ENCODE data around the gene TRIL.

Gene TRIL

DNA sequence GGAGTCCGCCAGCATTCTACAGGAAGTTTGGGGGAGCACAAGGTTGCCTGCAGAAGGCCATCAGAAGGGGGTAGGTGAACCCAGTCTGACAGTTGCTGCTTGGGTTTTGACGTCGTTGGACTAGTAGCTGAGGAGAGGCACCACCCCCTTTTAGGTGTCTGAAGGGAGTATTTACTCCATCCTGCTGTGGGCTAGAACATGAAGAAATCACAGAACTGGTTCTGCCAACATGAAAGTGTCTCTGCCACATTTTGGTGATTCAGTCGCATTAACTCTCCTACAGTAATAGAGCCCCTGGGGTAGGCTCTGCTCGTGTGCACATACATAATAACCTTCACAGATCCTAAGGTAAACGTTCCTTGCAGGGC lies 834 bp upstream of the TRIL start:
- TF ChIP-seq, protein P1, sequence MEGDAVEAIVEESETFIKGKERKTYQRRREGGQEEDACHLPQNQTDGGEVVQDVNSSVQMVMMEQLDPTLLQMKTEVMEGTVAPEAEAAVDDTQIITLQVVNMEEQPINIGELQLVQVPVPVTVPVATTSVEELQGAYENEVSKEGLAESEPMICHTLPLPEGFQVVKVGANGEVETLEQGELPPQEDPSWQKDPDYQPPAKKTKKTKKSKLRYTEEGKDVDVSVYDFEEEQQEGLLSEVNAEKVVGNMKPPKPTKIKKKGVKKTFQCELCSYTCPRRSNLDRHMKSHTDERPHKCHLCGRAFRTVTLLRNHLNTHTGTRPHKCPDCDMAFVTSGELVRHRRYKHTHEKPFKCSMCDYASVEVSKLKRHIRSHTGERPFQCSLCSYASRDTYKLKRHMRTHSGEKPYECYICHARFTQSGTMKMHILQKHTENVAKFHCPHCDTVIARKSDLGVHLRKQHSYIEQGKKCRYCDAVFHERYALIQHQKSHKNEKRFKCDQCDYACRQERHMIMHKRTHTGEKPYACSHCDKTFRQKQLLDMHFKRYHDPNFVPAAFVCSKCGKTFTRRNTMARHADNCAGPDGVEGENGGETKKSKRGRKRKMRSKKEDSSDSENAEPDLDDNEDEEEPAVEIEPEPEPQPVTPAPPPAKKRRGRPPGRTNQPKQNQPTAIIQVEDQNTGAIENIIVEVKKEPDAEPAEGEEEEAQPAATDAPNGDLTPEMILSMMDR (IDR thresholded peaks at IDR 0.05; ENCODE audit: insufficient read depth, low read length, poor library complexity, severe bottlenecking): no peak
- Histone ChIP-seq H3K27me3 (replicated peaks; ENCODE audit: control insufficient read depth, insufficient read depth, low read length) (no peaks in the 10 kb centered on the region; the same call in 1 of the 2 replicates), H3K4me3 (replicated peaks; ENCODE audit: low read depth, low read length) (no peak overlapping the region), H3K36me3 (ENCODE audit: control insufficient read depth, insufficient read depth, low read length) (no peaks in the 10 kb centered on the region)
- no peak for DNase-seq (ENCODE audit: extremely low read depth, insufficient read length)

DNA sequence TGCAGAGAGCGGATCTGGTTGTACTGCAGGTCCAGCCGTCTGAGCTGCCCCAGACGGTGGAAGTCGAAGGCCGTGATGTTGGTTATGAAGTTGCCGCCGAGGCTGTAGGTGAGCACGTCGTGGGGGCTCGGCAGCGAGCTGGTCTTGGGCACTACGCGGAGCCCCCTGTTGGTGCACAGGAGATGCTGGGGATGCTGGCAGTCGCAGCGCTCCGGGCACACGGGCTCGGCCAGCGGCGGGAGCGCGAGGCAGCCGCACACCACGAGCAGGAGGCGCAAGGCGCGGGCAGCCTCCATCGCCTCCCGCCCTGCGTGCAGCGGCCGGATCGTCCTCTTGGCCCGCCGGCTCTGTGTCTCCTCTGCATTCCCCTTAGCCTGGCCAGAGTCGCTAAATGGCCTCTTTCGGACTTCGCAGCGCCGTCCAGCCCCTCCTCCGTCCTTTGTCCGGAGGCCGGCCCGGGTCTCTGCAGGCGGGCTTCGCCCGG lies 337 bp downstream of the TRIL start:
- Histone ChIP-seq H3K36me3 (ENCODE audit: control insufficient read depth, insufficient read depth, low read length) (no peaks in the 10 kb centered on the region), H3K4me3 (replicated peaks; ENCODE audit: low read depth, low read length) (no peak overlapping the region), H3K27me3 (replicated peaks; ENCODE audit: control insufficient read depth, insufficient read depth, low read length) (no peaks in the 10 kb centered on the region; the same call in 1 of the 2 replicates)
- TF ChIP-seq, protein P1 (IDR thresholded peaks at IDR 0.05; ENCODE audit: insufficient read depth, low read length, poor library complexity, severe bottlenecking): no peak
- peak; percentile 17 for DNase-seq (ENCODE audit: extremely low read depth, insufficient read length)

DNA sequence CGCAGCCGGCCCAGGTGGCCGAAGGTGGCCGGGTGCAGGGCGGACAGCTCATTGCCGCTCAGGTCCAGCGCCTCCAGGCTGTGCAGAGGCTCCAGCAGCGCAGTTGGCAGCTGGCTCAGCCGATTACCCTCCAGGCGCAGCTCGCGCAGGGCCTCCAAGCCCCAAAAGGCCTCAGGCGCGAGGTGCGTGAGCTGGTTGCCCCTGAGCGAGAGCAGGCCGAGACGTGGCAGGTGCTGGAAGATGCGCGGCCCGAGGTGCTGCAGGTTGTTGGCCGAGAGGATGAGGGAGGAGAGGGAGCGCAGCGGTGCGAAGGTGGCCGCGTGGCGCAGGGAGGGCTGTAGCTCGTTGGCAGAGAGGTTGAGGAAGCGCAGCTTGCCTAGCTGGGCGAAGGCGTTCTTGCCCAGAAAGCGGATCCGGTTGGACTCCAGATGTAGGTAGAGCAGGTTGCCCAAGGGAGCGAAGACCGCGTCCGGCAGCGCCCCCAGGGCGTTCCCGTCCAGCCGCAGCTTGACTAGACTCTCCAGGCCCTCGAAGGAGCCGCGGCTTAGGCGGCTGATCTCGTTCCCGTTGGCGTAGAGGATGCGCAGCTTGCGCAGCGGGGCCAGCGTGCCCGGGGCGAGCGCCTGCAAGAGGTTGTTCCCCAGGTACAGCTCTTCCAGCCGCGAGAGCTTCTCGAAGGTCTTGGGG lies 923 bp downstream of the TRIL start:
- DNase-seq (ENCODE audit: extremely low read depth, insufficient read length): peak; percentile 32
- Histone ChIP-seq H3K4me3 (replicated peaks; ENCODE audit: low read depth, low read length) (no peak overlapping the region), H3K27me3 (replicated peaks; ENCODE audit: control insufficient read depth, insufficient read depth, low read length) (no peaks in the 10 kb centered on the region; the same call in 1 of the 2 replicates), H3K36me3 (ENCODE audit: control insufficient read depth, insufficient read depth, low read length) (no peaks in the 10 kb centered on the region)
- TF ChIP-seq, protein P1 (IDR thresholded peaks at IDR 0.05; ENCODE audit: insufficient read depth, low read length, poor library complexity, severe bottlenecking): no peak

DNA sequence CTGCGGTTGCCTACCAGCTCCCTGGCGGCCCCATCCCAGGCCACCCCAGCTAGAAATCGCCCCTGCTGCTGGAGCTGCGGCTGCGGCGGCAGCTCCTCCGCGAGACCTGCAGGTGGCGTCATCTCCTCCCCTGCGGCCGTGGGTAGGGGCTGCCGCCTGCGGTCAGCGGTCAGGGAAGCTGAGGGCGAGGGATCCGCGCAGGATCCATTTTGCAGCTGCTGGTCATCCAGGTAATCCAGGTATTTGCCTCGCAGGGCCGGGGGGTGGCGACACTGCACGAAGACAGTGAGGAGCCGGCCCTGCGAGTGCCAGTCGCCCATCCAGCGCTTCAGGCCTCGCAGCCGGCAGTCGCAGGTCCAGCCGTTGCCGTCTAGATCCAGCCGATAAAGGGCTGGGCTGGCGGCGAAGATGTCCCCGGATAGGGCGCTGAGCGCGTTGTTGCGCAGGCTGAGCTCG lies 1.5 kb downstream of the TRIL start:
- Histone ChIP-seq H3K4me3 (replicated peaks; ENCODE audit: low read depth, low read length) (no peak overlapping the region), H3K36me3 (ENCODE audit: control insufficient read depth, insufficient read depth, low read length) (no peaks in the 10 kb centered on the region), H3K27me3 (replicated peaks; ENCODE audit: control insufficient read depth, insufficient read depth, low read length) (no peaks in the 10 kb centered on the region; the same call in 1 of the 2 replicates)
- no peak for DNase-seq (ENCODE audit: extremely low read depth, insufficient read length)
- TF ChIP-seq, protein P1 (IDR thresholded peaks at IDR 0.05; ENCODE audit: insufficient read depth, low read length, poor library complexity, severe bottlenecking): peak; percentile 3

DNA sequence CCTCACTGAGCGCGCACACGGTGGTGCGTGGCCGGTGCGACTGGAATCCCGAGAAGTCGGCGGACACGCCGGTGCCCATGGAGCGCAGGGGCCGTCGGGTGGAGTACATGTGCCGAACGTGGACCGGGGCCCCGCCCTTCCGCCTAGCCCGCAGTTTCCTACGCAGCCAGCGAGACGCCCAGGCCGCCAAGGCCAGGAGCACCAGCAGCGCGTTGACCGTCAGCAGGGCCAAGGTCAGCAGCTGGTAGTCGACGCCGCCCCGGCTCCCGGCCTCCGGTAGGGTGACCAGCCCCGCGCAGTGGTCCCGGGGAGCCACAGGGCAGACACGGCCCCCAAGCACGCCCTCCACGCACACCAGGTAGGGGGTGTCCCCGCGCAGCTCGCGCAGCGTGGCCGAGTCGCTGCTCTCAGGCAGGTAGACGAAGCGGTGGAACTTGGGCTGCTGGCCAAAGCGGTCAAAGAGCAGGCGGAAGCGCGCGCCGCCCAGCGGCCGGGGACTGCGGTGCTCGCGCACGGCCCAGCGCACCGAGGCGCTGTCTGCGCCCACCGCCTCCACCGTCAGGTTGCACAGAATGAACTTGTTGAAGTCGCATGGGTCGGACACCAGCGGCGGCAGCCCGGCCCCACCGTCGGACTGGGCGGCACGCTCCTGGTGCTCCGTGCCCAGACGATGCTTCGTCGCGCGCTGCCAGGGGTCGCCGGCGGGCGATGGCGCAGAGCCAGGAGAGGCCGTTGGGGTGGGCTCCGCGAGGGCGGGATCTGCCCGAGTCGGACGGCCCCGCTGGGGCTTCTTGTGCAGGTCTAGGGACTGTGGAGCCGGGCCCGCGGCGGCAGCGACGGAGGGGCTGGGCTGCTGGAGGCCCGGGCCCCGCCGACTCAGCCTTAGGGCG lies 2.2 kb downstream of the TRIL start:
- H3K36me3 ChIP-seq (ENCODE audit: control insufficient read depth, insufficient read depth, low read length): no peaks in the 10 kb centered on the region
- peak; percentile 37 for DNase-seq (ENCODE audit: extremely low read depth, insufficient read length)
- H3K27me3 ChIP-seq (replicated peaks; ENCODE audit: control insufficient read depth, insufficient read depth, low read length): no peaks in the 10 kb centered on the region; the same call in 1 of the 2 replicates
- TF ChIP-seq, protein P1 (IDR thresholded peaks at IDR 0.05; ENCODE audit: insufficient read depth, low read length, poor library complexity, severe bottlenecking): no peak
- H3K4me3 ChIP-seq (replicated peaks; ENCODE audit: low read depth, low read length): no peak overlapping the region

All from GM06990 (cell line).